ENCODE data around the gene ADAMTS16. TPM values are rescaled to one million over a fixed set of nuclear protein-coding genes. Genes with fewer than 3 reads are reported as not detected.

Gene ADAMTS16
- total RNA-seq, 1 experiment from 2014 or later: 30.1 TPM

DNA sequence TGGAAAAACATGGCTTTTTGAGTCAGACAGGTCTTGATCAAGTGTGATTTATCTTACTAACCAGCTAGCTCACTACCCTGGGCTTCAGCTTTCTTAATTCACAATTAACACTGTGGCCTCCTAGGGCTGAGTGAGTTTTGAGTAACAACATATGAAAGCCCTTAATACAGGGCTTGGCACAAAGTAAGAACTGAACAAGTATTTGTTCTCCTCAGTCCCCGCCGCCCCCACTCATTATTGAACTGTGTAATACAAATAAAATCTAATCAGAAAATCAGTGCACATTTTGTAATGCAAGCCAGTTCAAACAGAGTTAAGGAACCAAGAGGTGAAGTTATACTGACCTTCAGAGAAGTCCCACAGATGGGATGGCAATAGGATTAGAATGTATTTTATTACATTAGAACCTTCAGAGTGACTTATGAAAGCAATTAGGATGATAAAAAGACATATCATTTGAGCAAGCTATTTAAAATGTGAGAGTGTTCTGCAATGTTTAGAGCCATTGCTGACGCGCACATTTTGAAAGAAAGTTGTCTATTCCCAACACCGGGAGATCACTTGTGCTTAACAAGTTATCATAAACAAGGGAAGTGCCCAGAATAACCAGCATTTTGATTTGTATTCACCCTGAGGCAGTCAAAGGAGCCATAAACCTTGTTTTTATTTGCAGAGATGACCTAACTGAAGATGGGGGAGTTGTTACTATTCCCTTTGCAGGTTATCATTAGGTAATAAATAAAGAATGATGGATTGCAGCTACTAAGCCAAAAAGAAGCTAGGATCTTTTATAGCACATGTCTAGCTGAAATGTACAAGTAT is 19.4 kb downstream of the ADAMTS16 start:
- TF ChIP-seq TEAD4 (CRISPR knock-in tag; IDR thresholded peaks at IDR 0.05) (no peak), ZBTB21 (CRISPR knock-in tag; IDR thresholded peaks at IDR 0.05; ENCODE audit: borderline replicate concordance) (no peak), NR2C2 (CRISPR knock-in tag; IDR thresholded peaks at IDR 0.05) (no peak), ZNF219 (CRISPR knock-in tag; IDR thresholded peaks at IDR 0.05; ENCODE audit: borderline replicate concordance) (no peak), RORB (CRISPR knock-in tag; IDR thresholded peaks at IDR 0.05) (no peak), ETV6 (CRISPR knock-in tag; IDR thresholded peaks at IDR 0.05) (no peak), CBFB (CRISPR knock-in tag; IDR thresholded peaks at IDR 0.05; ENCODE audit: low read depth) (no peak), KAT7 (CRISPR knock-in tag; IDR thresholded peaks at IDR 0.05; ENCODE audit: borderline replicate concordance) (no peak), OVOL2 (CRISPR knock-in tag; IDR thresholded peaks at IDR 0.05; ENCODE audit: borderline replicate concordance) (no peak), HMGA2 (CRISPR knock-in tag; IDR thresholded peaks at IDR 0.05) (no peak), FOXP1 (CRISPR knock-in tag; IDR thresholded peaks at IDR 0.05; ENCODE audit: borderline replicate concordance) (no peak), ZNF138 (CRISPR knock-in tag; conservative IDR thresholded peaks at IDR 0.05) (no peak), SP1 (CRISPR knock-in tag; conservative IDR thresholded peaks at IDR 0.05) (no peak), IRF2 (CRISPR knock-in tag; IDR thresholded peaks at IDR 0.05; ENCODE audit: borderline replicate concordance, low read depth) (no peak)
- TF ChIP-seq, protein P1, sequence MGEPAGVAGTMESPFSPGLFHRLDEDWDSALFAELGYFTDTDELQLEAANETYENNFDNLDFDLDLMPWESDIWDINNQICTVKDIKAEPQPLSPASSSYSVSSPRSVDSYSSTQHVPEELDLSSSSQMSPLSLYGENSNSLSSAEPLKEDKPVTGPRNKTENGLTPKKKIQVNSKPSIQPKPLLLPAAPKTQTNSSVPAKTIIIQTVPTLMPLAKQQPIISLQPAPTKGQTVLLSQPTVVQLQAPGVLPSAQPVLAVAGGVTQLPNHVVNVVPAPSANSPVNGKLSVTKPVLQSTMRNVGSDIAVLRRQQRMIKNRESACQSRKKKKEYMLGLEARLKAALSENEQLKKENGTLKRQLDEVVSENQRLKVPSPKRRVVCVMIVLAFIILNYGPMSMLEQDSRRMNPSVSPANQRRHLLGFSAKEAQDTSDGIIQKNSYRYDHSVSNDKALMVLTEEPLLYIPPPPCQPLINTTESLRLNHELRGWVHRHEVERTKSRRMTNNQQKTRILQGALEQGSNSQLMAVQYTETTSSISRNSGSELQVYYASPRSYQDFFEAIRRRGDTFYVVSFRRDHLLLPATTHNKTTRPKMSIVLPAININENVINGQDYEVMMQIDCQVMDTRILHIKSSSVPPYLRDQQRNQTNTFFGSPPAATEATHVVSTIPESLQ (CRISPR knock-in tag; IDR thresholded peaks at IDR 0.05): no peak
- TF ChIP-seq, protein P2, sequence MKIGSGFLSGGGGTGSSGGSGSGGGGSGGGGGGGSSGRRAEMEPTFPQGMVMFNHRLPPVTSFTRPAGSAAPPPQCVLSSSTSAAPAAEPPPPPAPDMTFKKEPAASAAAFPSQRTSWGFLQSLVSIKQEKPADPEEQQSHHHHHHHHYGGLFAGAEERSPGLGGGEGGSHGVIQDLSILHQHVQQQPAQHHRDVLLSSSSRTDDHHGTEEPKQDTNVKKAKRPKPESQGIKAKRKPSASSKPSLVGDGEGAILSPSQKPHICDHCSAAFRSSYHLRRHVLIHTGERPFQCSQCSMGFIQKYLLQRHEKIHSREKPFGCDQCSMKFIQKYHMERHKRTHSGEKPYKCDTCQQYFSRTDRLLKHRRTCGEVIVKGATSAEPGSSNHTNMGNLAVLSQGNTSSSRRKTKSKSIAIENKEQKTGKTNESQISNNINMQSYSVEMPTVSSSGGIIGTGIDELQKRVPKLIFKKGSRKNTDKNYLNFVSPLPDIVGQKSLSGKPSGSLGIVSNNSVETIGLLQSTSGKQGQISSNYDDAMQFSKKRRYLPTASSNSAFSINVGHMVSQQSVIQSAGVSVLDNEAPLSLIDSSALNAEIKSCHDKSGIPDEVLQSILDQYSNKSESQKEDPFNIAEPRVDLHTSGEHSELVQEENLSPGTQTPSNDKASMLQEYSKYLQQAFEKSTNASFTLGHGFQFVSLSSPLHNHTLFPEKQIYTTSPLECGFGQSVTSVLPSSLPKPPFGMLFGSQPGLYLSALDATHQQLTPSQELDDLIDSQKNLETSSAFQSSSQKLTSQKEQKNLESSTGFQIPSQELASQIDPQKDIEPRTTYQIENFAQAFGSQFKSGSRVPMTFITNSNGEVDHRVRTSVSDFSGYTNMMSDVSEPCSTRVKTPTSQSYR (CRISPR knock-in tag; IDR thresholded peaks at IDR 0.05): no peak
- TF ChIP-seq, protein P3, sequence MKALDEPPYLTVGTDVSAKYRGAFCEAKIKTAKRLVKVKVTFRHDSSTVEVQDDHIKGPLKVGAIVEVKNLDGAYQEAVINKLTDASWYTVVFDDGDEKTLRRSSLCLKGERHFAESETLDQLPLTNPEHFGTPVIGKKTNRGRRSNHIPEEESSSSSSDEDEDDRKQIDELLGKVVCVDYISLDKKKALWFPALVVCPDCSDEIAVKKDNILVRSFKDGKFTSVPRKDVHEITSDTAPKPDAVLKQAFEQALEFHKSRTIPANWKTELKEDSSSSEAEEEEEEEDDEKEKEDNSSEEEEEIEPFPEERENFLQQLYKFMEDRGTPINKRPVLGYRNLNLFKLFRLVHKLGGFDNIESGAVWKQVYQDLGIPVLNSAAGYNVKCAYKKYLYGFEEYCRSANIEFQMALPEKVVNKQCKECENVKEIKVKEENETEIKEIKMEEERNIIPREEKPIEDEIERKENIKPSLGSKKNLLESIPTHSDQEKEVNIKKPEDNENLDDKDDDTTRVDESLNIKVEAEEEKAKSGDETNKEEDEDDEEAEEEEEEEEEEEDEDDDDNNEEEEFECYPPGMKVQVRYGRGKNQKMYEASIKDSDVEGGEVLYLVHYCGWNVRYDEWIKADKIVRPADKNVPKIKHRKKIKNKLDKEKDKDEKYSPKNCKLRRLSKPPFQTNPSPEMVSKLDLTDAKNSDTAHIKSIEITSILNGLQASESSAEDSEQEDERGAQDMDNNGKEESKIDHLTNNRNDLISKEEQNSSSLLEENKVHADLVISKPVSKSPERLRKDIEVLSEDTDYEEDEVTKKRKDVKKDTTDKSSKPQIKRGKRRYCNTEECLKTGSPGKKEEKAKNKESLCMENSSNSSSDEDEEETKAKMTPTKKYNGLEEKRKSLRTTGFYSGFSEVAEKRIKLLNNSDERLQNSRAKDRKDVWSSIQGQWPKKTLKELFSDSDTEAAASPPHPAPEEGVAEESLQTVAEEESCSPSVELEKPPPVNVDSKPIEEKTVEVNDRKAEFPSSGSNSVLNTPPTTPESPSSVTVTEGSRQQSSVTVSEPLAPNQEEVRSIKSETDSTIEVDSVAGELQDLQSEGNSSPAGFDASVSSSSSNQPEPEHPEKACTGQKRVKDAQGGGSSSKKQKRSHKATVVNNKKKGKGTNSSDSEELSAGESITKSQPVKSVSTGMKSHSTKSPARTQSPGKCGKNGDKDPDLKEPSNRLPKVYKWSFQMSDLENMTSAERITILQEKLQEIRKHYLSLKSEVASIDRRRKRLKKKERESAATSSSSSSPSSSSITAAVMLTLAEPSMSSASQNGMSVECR (CRISPR knock-in tag; IDR thresholded peaks at IDR 0.05; ENCODE audit: borderline replicate concordance): no peak
- TF ChIP-seq, protein P4, sequence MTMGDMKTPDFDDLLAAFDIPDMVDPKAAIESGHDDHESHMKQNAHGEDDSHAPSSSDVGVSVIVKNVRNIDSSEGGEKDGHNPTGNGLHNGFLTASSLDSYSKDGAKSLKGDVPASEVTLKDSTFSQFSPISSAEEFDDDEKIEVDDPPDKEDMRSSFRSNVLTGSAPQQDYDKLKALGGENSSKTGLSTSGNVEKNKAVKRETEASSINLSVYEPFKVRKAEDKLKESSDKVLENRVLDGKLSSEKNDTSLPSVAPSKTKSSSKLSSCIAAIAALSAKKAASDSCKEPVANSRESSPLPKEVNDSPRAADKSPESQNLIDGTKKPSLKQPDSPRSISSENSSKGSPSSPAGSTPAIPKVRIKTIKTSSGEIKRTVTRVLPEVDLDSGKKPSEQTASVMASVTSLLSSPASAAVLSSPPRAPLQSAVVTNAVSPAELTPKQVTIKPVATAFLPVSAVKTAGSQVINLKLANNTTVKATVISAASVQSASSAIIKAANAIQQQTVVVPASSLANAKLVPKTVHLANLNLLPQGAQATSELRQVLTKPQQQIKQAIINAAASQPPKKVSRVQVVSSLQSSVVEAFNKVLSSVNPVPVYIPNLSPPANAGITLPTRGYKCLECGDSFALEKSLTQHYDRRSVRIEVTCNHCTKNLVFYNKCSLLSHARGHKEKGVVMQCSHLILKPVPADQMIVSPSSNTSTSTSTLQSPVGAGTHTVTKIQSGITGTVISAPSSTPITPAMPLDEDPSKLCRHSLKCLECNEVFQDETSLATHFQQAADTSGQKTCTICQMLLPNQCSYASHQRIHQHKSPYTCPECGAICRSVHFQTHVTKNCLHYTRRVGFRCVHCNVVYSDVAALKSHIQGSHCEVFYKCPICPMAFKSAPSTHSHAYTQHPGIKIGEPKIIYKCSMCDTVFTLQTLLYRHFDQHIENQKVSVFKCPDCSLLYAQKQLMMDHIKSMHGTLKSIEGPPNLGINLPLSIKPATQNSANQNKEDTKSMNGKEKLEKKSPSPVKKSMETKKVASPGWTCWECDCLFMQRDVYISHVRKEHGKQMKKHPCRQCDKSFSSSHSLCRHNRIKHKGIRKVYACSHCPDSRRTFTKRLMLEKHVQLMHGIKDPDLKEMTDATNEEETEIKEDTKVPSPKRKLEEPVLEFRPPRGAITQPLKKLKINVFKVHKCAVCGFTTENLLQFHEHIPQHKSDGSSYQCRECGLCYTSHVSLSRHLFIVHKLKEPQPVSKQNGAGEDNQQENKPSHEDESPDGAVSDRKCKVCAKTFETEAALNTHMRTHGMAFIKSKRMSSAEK (CRISPR knock-in tag; IDR thresholded peaks at IDR 0.05; ENCODE audit: borderline replicate concordance): no peak
- TF ChIP-seq, protein P5, sequence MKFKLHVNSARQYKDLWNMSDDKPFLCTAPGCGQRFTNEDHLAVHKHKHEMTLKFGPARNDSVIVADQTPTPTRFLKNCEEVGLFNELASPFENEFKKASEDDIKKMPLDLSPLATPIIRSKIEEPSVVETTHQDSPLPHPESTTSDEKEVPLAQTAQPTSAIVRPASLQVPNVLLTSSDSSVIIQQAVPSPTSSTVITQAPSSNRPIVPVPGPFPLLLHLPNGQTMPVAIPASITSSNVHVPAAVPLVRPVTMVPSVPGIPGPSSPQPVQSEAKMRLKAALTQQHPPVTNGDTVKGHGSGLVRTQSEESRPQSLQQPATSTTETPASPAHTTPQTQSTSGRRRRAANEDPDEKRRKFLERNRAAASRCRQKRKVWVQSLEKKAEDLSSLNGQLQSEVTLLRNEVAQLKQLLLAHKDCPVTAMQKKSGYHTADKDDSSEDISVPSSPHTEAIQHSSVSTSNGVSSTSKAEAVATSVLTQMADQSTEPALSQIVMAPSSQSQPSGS (CRISPR knock-in tag; IDR thresholded peaks at IDR 0.05; ENCODE audit: borderline replicate concordance, low read depth): no peak
- Mint-ChIP-seq H3K27me3 (ENCODE audit: low read depth) (no peaks in the 10 kb centered on the region; the same call in 1 of the 2 replicates), H3K9me3 (no peaks in the 10 kb centered on the region), H3K4me3 (no peak overlapping the region), H3K4me1 (peaks cover 44% of the 10 kb centered on the region), H3K36me3 (peaks cover 7% of the 10 kb centered on the region), H3K27ac (no peak overlapping the region)
- ChIA-PET CTCF (no interaction called here), POLR2A (no interaction called here)
- DNase-seq (ENCODE audit: low spot score): no peak
- no peak for ATAC-seq

All from WTC11 (cell line).